Vagina (tissue), 2 donors: ENCODE data around the gene XPO4. TPM values are rescaled to one million over a fixed set of nuclear protein-coding genes. Genes with fewer than 3 reads are reported as not detected.

ENCODE experiments used
- DNase-seq, 2 donors: peaks; one replicate each; pipeline ENCODE4 v3.0.0-alpha.2; 2017; ENCODE audit errors: extremely low spot score in 2 of 2
- H3K27ac ChIP-seq: fragments of 200-600 bp; sonication (generic); one replicate; pipeline ENCODE4 v1.5.1; 2019
- H3K27me3 ChIP-seq: fragments of 200-600 bp; sonication (generic); one replicate; pipeline ENCODE4 v1.5.1; 2019
- H3K36me3 ChIP-seq, 2 donors: fragments of 200-600 bp; sonication (generic); one replicate each; pipeline ENCODE4 v1.5.1; 2017 to 2019
- H3K4me1 ChIP-seq: fragments of 200-600 bp; sonication (generic); one replicate; pipeline ENCODE4 v1.5.1; 2019
- H3K4me3 ChIP-seq, 2 donors: fragments of 200-600 bp; sonication (generic); 1 replicate in 1 of 2; 2 replicates in 1 of 2; pipeline ENCODE4 v1.5.1; 2016 to 2019
- H3K9me3 ChIP-seq: fragments of 200-600 bp; sonication (generic); one replicate; pipeline ENCODE4 v1.5.1; 2019
- CTCF ChIP-seq, 3 experiments: fragments of 450-650 bp in 2 of 3; fragments of 200-600 bp in 1 of 3; sonication (generic) in 1 of 3; IDR thresholded peaks; one replicate each; pipeline ENCODE4 v1.5.1; 2017 to 2019; ENCODE audit warnings: antibody characterized with exemption in 3 of 3, mild to moderate bottlenecking in 2 of 3, moderate library complexity in 2 of 3
- POLR2A ChIP-seq, 2 donors: fragments of 450-650 bp; IDR thresholded peaks; one replicate each; pipeline ENCODE4 v1.6.1; 2017; ENCODE audit warnings: antibody characterized with exemption in 2 of 2, mild to moderate bottlenecking in 2 of 2, moderate library complexity in 2 of 2
- POLR2AphosphoS5 ChIP-seq, 2 donors: sonication (generic); formaldehyde crosslinking; IDR thresholded peaks; one replicate each; pipeline ENCODE4 v1.9.0; 2017; ENCODE audit warnings: antibody characterized with exemption in 2 of 2, mild to moderate bottlenecking in 2 of 2, low read depth in 1 of 2; ENCODE audit not compliant: insufficient read depth in 1 of 2
- intact Hi-C: fragments of 100-400 bp; cut with DNase I; formaldehyde crosslinking; loops from one replicate; pipeline ENCODE4 v1.15.1; 2023
- total RNA-seq: library from RNA; depleted of rRNA; stranded (reverse); fragments of >200 nt; gene quantifications from one replicate; pipeline ENCODE4 v1.2.3, GENCODE V29; 2016

Gene XPO4
- total RNA-seq, 1 donor from 2014 or later: 17.7 TPM

DNA sequence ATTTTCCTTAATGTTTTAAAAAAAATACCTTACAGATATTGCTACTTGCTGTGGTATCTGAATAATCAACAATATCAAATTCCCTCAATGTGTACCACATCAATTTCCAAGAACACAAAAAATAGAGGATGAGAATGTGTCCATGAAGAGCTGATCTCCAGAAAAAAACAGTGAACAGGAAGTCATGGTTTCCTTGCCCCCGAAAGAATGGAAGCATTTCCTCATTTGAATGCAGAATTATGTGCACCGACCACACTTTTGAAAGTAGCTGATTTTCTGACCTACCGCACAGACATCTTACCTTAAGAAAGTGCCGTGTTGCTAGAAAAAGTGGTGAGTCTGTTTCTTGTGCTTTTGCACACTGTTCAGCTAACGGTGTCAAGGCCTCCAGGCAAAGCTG is 115.4 kb downstream of the XPO4 start:
- H3K27me3 ChIP-seq: no peaks in the 10 kb centered on the region
- intact Hi-C loops: no loop called here
- TF ChIP-seq CTCF (IDR thresholded peaks at IDR 0.05): no peak
- TF ChIP-seq POLR2A (IDR thresholded peaks at IDR 0.05): no peak
- TF ChIP-seq POLR2AphosphoS5 (IDR thresholded peaks at IDR 0.05; ENCODE audit: insufficient read depth in 1 of 2, low read depth in 1 of 2): no peak
- H3K36me3 ChIP-seq: peaks cover 0 to 23% of the 10 kb centered on the region in 2 donors
- no peaks in the 10 kb centered on the region for H3K9me3 ChIP-seq
- no peak overlapping the region for H3K27ac ChIP-seq
- no peak overlapping the region for H3K4me3 ChIP-seq
- no peaks in the 10 kb centered on the region for H3K4me1 ChIP-seq
- DNase-seq: no peak

DNA sequence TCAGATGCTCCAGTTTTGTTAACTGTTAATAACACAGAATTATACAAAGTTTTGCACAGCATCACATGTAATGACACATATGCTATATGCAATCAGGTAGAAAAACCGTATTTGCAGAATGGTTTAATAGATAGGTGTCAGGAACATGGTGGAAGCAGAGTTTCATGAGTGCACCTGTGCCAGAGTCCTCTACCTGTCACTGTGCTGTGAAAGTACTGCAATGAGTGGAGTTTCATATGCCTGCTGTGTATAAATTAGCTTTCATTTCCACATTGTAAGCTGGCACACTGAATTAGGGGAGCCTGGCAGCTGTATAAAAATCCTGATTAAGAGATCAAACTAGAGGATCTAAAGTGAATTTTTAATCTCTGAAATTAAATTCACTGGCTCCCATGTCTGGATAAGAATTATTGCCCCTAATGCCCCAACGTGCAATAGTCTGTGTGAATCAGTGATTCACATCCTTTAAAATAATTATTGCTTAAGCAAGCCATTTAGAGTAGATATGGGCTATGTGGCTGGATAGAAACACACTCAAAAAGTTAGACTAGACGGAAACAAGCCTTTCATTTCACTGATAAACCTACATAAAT is 120.3 kb downstream of the XPO4 start:
- TF ChIP-seq POLR2AphosphoS5 (IDR thresholded peaks at IDR 0.05; ENCODE audit: insufficient read depth in 1 of 2, low read depth in 1 of 2): no peak
- TF ChIP-seq POLR2A (IDR thresholded peaks at IDR 0.05): no peak
- no peak for TF ChIP-seq CTCF (IDR thresholded peaks at IDR 0.05)
- Histone ChIP-seq H3K9me3 (no peaks in the 10 kb centered on the region), H3K4me3 (no peak overlapping the region), H3K27me3 (no peaks in the 10 kb centered on the region), H3K27ac (no peak overlapping the region), H3K4me1 (no peaks in the 10 kb centered on the region), H3K36me3 (peaks cover 0 to 17% of the 10 kb centered on the region in 2 donors)
- no peak for DNase-seq
- intact Hi-C loops: no loop called here

GRCh38 chr13:20780317-20780716 is 122.2 kb downstream of the XPO4 start:
- DNase-seq: no peak
- Histone ChIP-seq H3K27ac (no peak overlapping the region), H3K36me3 (peaks cover 0 to 12% of the 10 kb centered on the region in 2 donors), H3K27me3 (no peaks in the 10 kb centered on the region), H3K4me1 (no peaks in the 10 kb centered on the region), H3K4me3 (no peak overlapping the region), H3K9me3 (no peaks in the 10 kb centered on the region)
- intact Hi-C loops: no loop called here
- TF ChIP-seq CTCF (IDR thresholded peaks at IDR 0.05) (no peak), POLR2A (IDR thresholded peaks at IDR 0.05) (no peak), POLR2AphosphoS5 (IDR thresholded peaks at IDR 0.05; ENCODE audit: insufficient read depth in 1 of 2, low read depth in 1 of 2) (no peak)

DNA sequence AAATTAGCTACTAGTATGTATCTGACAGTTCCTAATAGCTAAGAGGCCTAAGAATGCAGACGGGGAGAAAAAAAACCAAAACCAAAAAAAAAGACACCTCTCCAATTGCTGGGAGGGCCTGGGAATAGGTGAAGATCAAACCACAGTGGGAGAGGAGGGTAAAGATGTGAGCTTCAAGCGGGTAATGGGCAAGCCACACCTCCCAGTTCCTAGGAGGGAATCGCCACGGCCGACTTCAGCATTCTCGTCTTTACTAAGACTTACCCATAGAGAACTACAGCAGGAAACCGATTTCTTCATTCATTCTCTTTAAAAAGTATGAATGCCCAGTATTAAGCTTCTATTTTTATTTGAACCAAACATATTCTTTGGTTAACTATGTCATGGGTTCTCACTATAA is 123.1 kb downstream of the XPO4 start:
- Histone ChIP-seq H3K27ac (no peak overlapping the region), H3K27me3 (no peaks in the 10 kb centered on the region), H3K4me1 (no peaks in the 10 kb centered on the region), H3K9me3 (no peaks in the 10 kb centered on the region), H3K4me3 (no peak overlapping the region), H3K36me3 (peaks cover 0 to 10% of the 10 kb centered on the region in 2 donors)
- DNase-seq: no peak
- no peak for TF ChIP-seq CTCF (IDR thresholded peaks at IDR 0.05)
- TF ChIP-seq POLR2AphosphoS5 (IDR thresholded peaks at IDR 0.05; ENCODE audit: insufficient read depth in 1 of 2, low read depth in 1 of 2): no peak
- no peak for TF ChIP-seq POLR2A (IDR thresholded peaks at IDR 0.05)
- intact Hi-C loops: loop anchor here (10.0 kb wide), 1 partner anchor 75 kb away; the partner anchor contains the start of gene IL17D

DNA sequence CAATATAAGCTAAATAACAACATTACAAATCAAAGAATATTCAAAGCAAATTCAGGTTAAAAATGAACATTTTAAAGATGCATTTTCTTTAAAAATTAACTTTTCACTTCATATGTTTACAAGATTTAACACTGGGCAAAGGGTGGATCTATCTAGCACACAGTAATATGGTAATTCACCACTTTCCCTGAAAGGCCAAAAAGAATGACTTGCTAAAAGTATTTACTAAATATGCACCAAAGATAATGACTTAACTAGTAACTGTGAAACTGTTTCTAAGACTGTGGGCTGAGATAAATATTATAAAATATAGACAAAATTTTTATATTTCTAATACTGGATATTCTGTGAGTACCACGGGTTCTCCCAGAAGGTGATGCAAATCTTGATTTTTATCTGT is 124.2 kb downstream of the XPO4 start:
- intact Hi-C loops: loop anchor here (10.0 kb wide), 1 partner anchor 74 kb away; the partner anchor contains the start of gene IL17D
- DNase-seq: no peak

More for the DNA sequence above, 124.2 kb downstream of the XPO4 start:
- Histone ChIP-seq H3K27ac (no peak overlapping the region), H3K36me3 (no peaks in the 10 kb centered on the region), H3K9me3 (no peaks in the 10 kb centered on the region), H3K27me3 (no peaks in the 10 kb centered on the region), H3K4me3 (no peak overlapping the region), H3K4me1 (no peaks in the 10 kb centered on the region)
- TF ChIP-seq POLR2AphosphoS5 (IDR thresholded peaks at IDR 0.05; ENCODE audit: insufficient read depth in 1 of 2, low read depth in 1 of 2) (no peak), CTCF (IDR thresholded peaks at IDR 0.05) (no peak), POLR2A (IDR thresholded peaks at IDR 0.05) (no peak)
